ENCODE measurements around the gene KISS1R.

GRCh38 chr19:944663-945241, 27.6 kb downstream of the KISS1R start:
- TF ChIP-seq POLR2A (IDR thresholded peaks at IDR 0.05; ENCODE audit: low read depth, low read length) (no peak), POLR2AphosphoS5 (IDR thresholded peaks at IDR 0.05; ENCODE audit: low read depth, low read length) (no peak), TAF1 (IDR thresholded peaks at IDR 0.05; ENCODE audit: low read depth, low read length) (no peak), SPI1 (IDR thresholded peaks at IDR 0.05; ENCODE audit: low read depth, low read length) (no peak), PAX5 (IDR thresholded peaks at IDR 0.05; ENCODE audit: insufficient read depth, low read length, severe bottlenecking) (no peak)
